GM18505 (cell line): ENCODE data around the gene FGD2.
"Not testable (repeated sequence)": the region's sequence is repeated elsewhere in the genome, so short reads cannot be mapped to it uniquely, and the experiment has no call there.

Source experiments
- ATAC-seq: cut with Tn5 transposase; IDR thresholded peaks from one replicate; pipeline ENCODE4 v1.9.1; 2021; ENCODE audit not compliant: unreplicated experiment
- POLR2A ChIP-seq: IDR thresholded peaks from 4 replicates; pipeline ENCODE4 v1.6.1; 2011; ENCODE audit warnings: borderline replicate concordance; ENCODE audit not compliant: insufficient read depth, insufficient read length; ENCODE audit errors: extremely low read depth

Gene FGD2

DNA sequence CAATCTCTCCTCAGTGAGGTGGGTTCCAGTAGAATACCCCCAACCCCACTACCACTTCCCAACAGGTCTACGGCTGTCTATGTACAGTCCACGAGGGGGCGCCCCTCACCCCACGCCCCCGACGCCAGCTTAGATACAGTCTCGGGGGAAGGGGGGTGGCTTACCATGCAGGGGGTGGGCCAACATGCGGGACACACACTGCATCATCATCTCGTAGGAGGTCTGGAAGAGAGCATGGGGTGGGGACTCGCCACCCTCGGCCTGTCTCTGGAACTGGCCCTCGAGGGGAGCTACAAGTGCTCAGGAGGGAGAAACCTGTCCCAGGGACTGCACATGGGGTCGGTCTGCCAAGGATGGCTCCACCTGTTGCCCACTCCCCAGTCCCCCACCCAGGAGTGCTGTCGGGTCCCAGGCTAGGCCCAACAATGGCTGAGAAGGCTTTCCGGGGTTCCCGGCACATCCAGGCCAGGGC, 27.9 kb upstream of the FGD2 start:
- no peak for ATAC-seq
- TF ChIP-seq POLR2A: no peak

DNA sequence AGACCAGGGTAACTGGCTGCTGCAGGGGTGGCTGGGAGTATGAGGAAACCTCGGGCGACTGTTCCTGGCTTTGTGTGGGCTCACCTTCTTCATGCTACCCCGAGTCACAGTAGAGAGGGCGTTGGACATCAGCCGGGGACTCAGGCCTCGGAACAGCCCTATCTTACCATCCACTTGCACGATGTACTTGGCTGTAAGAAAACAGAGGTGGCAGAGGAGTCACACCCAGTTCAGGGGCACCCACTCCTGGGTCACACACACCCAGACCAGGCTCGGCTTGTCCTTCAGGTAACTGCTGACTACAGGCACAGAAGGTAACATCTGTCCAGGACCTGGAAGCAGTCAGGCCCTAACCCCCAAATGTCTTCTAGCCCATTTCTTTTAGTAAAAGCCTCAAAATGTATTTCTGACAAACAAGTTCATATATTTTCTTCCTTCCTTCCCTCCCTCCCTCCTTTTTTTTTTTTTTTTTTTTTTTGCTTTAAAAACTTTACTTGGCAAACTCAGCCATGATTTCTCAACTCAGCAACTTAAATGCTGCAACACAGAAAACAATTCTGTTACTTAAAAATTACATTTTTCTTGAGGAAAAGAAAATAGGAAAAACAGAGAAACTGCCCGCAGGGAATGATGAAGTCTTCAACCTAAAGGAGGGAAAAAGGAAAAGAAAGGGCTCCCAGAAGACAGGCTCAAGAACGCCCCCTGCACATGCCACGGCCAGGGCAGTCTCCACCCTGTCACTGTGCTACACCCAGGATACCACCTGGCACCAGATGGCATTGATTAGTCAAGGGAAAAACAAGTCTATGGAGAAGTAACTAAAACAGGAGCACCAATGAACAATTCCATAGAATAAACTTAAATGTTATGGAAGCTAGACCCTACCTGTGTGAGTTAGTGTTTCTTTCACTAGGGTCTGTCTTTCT, 26.8 kb upstream of the FGD2 start:
- no peak for ATAC-seq
- TF ChIP-seq POLR2A: no peak

DNA sequence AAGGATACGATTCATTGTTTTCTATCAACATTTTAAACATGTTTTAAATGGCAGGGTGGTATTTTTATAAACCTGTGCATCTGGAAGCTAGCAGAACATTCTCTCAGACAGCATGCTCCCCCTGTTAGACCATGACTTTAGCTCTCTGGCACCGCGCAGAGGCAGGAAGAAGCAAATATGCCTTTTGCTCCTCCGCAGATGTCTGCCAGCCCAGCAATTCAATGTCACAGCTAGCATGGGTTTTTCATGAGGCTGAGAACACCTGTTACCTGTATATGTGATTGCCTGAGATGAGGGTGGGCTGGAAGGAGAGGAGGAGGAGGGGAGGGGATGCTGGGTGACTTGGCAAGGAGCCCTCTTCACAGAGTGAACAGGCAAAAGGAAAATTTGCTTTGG, 26.1 kb upstream of the FGD2 start:
- TF ChIP-seq POLR2A: no peak
- no peak for ATAC-seq

DNA sequence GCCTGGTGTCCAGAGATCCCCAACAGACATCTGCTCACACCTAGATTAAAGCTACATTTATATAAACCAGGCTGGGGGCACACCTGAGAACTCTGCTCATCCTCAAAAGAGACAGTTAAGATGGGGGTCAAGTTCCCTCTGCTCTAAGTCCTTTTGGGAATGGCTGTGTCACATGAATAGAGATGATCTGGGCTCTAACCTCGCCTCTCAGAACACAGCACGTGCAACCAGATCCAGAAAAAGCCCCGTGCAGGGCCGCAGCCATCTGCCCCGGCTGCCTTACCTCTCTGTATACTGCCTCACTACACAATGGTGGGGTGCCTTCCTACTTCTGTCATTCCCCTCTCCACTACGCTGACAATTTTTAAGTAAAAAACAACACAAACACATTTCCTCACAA, 25.3 kb upstream of the FGD2 start:
- no peak for ATAC-seq
- no peak for TF ChIP-seq POLR2A

GRCh38 chr6:36980876-36981619, 24.4 kb upstream of the FGD2 start:
- no peak for TF ChIP-seq POLR2A
- ATAC-seq: no peak

- TF ChIP-seq POLR2A: no peak
- ATAC-seq: no peak
Observed at GRCh38 chr6:36983538-36983937, 21.9 kb upstream of the FGD2 start.

DNA sequence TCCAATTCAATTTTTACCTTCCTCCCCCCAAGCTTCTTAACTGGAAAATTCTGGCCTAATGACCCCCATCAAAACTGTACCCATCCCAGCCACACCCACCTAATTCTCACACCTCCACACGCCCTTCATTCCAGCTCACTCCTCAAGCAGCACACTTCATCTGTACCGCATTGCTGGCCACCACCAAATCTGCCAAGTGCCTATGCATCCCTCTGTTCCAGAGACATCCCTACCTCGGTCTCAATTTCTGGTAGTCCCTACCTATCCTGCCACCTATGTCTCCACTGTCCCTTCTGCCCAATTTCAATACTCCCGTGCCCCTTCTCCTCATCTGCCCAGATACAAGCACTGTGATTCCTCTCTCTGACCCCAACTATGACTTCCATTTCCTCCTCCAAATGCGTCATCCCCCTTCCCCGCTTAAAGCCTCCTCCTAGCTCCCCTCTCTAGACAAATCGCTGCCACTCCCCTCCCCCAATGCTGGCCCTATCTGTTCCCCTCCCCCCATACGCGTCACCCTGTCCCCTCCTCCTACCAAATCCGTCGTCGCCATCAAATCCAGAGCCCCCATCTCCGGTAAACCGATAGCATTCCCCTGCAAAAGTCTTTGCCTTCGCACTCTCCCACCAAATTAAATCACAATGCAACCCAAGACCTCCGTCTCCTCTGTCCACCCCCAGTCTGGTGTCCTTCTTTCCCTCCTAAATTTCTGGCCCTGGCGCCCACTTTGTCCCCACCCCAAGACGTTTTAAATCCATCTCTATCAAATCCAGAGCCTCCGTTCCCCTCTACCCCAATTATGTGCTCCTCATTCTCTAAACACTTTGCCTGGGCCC, 20.7 kb upstream of the FGD2 start:
- TF ChIP-seq POLR2A: no peak
- no peak for ATAC-seq

DNA sequence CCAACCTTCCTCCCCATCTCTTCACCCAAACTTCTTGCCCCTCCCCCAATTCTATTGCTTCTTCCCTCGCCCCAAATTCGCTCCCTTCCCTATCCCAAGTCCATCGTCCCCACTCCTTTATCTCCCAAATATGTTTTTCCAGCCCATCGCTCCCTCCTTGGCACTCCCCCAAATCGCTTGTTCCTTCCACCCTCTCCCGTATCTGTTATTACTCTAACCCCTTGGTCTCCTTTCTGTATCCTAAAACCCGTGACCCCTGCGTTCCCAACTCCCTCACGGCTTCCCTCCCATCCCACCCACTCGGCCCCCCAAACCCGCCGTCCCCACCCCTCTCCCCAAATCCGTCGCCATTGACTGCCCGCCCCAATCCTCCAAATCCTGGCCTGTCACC, 20.0 kb upstream of the FGD2 start:
- no peak for ATAC-seq
- TF ChIP-seq POLR2A: no peak

DNA sequence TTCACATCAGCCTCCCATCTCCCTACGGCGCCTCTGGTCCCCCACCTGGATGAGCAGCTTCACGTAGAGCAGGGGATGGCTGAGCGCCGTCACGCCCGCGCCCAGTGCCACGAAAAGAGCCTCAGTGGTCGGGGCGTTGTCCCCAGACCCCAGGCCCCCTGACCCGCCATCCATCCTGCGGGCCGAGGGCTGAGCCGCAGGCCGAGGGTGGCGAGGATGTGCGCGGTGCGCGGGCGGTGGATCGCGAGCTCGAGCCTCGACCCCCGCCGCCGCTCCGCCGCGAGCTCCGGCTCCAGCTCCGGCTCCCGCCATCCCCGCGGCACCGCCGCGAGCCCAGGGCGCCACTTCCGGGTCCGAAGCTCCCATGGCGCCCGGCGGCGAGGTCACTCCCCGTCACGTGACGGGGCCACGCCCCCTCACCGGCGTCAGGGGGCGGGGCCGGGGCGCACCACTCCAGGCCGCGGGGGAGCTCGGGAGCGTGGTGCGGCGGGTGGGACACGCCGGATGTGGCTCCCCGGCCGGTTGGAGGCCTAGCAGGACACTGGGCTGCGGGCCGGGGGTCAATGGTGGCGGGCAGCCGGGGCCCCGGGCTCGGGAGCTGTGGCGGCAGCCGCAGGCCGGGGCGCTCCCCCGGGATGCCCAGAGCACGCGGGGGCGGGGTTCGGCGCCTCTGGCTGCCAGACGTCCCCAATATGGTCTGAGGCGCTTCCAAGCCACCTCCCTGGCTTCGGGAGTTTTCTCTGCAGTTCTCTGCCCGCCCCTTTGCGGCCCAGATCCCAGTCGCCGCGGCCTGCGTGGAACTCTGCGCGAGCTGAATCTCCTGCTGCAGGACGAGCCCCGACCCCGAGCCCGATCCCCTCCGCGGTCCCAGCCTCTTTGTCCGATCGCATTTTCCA, 19.4 kb upstream of the FGD2 start, which contains the start of gene MTCH1:
MTCH1 (minus strand) TSS at position 389 of the 896 bp plus-strand sequence; CDS start at position 366, 23 bp downstream.
- peak; percentile 97 for TF ChIP-seq POLR2A
- ATAC-seq: peak; percentile 82

DNA sequence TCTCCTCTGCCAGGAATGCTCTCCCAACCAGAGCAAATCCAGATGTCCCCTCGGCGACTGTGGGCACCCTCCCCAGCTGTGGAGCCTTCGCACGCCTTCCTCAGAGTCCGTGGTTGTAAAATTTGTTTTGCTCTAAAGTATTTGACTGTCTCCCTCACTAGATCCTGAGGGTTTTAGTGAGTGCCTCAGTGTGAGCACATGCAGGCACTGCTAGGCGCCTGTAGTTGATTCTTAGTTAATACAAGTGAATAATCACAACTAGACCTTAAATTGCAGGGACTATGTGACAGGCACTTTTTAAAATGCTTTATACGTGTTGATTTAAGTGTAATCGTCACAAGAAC, 18.8 kb upstream of the FGD2 start:
- no peak for TF ChIP-seq POLR2A
- no peak for ATAC-seq

GRCh38 chr6:36989264-36989663, 16.2 kb upstream of the FGD2 start:
- ATAC-seq: no peak
- TF ChIP-seq POLR2A: no peak

- ATAC-seq: not testable (repeated sequence)
Observed at GRCh38 chr6:36990401-36990800, 15.1 kb upstream of the FGD2 start.
